ENCODE results near the gene COX4I1. TPM values are rescaled to one million over a fixed set of nuclear protein-coding genes. Genes with fewer than 3 reads are reported as not detected.

The COX4I1 gene
- total RNA-seq, 1 experiment from 2014 or later, result 373 TPM

DNA sequence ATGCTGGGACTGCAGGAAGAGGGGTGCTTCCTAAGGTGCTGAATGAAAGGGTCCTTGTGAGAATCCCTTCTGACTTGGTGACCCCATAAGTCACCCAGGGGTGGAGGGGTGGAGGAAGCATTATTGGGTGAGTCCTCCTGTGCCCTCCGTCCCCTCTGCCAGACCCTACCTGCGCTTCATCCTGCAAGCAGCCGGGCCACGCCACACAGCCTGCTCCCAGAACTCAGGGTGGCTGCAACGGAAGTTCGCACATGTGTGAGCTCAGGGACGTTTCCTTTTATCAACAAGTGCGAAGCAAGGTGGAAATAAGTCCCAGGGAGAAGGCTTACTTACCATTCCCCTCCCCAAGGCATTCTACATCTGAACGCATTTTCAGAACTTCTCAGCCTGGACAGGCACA lies 40.9 kb downstream of the COX4I1 start:
- DNase-seq (ENCODE audit: low read depth), result no peak

DNA sequence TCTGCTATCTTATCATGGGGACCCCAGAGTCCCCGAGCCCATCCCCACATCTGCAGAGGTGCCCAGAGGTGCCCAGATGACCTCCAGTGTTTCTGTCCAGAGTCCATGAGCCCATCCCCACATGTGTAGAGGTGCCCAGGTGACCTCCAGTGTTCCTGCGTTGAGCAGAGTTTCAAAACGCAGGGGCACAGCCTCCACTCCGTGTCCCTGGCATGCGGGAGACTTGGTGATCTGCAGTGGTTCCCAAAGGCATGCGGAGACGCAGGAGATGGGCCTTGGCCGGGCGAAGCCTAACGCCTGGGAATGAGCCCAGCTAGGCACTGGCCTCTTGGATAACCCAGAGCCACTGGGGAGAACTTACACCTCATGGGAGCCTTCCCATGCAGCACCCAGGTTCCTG lies 41.3 kb downstream of the COX4I1 start:
- DNase-seq (ENCODE audit: low read depth), result no peak

DNA sequence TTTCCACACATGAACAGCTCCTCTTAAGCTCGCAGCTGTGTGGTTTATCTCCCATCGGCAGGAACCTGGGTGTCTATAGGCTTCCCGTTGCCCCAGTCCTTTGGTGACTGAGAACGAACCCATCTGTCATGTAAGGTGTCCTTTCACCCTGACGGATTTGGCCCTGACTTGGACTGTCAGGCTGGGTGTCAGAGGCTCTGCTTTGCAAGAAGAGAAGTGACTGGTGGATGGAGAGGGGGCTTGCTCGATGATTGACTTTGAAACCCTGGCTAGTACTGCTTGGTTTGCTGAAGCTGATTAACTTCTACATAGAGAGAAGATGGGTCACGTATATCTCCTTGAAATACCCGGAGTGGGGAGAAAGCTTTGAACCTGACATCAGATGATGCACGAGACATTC lies 42.9 kb downstream of the COX4I1 start:
- no peak for DNase-seq (ENCODE audit: low read depth)

DNA sequence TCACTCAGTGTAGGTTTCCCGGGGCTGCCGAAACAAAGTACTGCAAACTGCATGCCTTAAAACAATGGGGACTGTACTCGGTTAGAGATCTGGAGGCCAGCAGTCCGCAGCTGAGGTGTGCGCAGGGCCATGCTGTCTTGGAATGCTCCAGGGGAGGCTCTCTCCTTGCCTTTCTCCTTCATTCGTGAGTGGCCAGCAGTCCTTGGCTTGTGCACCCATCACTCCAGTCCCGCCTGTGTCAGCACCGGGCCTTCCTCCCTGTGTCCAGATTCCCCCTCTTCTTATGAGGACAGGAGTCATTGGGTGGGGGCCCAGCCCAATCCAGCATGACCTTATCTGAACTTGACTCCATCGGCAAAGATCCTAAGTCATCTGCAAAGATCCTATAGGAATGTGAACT lies 43.4 kb downstream of the COX4I1 start:
- DNase-seq (ENCODE audit: low read depth), result no peak

DNA sequence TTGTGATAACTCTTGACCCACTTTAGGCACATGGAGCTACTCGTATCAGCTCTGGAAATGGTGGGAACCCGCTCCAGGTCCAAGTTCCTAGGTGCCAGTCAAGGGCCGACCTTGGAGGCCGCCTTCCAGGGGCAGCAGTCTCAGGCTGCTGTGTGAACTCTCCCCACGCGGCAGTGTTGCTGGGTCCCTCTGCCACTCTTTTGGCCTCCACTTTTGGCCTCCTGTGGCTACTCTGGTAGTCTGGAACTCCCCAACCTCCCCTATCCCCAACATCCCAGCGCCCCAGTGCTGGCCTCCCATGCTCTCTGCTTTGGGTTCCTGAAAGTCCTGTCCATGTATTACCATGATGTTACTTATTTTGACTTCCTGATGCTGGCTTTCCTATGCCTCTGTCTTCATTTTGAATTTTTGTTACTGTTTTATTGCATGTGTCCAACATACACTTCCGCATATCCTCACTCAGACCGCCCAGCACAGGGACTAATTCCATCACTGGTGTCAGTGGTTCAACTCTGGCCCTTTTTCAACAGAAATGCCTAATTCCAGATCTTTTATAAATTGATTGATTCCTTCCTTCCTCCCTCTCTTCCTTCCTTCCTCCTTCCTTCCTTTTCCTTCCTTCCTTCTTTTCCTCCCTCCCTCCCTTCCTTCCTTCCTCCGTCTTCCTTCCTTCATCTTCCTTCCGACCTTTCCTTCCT lies 44.1 kb downstream of the COX4I1 start:
- no peak for DNase-seq (ENCODE audit: low read depth)

DNA sequence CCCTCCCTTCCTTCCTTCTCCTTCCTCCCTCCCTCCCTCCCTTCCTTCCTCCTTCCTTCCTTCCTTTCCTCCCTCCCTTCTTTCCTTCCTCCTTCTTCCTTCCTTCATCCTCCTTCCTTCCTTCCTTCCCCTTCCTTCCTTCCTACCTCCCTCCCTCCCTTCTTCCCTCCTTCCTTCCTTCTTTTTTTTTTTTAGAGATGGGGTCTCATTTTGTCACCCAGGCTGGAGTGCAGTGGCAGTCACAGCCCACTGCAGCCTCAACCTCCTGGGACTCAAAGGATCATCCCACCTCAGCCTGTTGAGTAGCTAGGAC lies 44.6 kb downstream of the COX4I1 start:
- no peak for DNase-seq (ENCODE audit: low read depth)

DNA sequence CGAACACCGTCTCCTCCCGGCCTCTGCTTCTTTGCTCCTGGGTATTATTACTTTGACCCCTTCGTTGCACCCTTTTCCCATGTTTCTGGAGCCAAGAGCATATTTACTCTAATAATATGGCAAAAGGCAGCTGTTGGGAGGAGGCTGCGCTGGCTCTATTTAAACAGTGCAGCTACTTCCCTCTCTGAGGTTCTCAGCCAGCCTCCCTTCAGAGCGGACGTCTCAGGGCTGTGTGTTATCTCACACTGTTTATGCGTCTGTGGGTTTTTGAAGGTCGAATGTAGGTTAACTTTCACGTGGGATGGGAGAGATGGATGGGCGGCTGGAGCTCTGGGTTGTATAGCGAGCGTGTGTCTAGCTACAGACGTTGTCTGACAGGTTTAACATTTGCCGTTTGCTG lies 45.3 kb downstream of the COX4I1 start:
- DNase-seq (ENCODE audit: low read depth), result no peak

DNA sequence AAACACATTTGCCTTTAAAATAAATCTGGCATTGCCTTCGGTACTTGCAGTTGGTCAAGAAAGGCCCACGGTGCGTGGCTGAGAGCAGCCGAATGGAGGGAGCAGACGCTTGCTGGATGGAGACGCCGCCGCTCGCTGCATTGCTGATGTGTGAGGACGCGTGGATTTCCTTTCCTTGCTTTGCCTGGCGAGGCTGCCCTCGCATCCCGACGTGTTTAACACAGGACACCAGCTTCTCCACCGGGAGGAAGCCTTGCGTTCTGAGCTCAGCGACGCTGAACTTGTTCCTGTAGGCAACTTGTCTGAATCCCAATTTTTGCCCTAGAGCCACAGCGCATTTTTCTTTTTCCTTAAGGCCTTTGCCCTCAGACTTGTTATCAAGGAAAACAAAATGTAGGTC lies 45.8 kb downstream of the COX4I1 start:
- no peak for DNase-seq (ENCODE audit: low read depth)

DNA sequence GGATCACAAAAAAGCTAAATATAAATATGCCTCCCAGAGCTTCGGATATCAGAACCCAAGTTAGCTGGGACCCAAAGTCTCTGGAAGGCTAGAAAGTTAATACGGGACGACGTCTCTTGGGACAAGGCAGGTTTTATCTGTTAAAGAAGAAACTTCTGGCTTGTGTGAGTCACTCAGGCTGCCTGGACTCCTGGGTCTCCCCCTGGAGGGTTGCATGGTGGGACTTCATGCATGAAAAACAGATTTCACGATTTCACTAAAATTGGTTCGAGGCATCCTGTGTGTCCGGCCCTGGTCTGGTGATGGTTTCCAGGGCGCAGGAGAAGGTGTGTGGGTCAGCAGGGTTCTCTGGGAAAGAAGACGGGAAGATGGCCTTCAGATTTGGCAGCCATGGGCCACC lies 47.0 kb downstream of the COX4I1 start:
- DNase-seq (ENCODE audit: low read depth), result no peak

DNA sequence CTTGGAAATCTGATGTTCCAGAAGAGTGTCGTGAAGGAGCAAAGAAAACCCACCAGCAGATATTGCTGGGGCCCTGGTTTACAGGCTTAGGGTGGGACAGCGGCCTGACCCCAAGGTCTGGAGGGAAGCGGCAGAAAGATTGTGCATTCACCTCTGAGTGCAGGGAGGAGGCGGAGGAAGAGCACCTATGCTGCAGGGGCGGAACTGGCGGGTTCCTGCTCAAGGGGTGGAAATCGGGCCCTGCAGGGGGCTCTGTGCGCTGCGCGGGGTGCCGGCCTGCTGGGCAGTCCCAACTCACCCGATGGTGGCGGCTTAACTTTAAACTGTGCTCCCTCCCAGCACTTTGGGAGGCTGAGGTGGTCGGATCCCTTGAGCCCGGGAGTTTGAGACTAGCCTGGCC lies 47.5 kb downstream of the COX4I1 start:
- DNase-seq (ENCODE audit: low read depth), result no peak

DNA sequence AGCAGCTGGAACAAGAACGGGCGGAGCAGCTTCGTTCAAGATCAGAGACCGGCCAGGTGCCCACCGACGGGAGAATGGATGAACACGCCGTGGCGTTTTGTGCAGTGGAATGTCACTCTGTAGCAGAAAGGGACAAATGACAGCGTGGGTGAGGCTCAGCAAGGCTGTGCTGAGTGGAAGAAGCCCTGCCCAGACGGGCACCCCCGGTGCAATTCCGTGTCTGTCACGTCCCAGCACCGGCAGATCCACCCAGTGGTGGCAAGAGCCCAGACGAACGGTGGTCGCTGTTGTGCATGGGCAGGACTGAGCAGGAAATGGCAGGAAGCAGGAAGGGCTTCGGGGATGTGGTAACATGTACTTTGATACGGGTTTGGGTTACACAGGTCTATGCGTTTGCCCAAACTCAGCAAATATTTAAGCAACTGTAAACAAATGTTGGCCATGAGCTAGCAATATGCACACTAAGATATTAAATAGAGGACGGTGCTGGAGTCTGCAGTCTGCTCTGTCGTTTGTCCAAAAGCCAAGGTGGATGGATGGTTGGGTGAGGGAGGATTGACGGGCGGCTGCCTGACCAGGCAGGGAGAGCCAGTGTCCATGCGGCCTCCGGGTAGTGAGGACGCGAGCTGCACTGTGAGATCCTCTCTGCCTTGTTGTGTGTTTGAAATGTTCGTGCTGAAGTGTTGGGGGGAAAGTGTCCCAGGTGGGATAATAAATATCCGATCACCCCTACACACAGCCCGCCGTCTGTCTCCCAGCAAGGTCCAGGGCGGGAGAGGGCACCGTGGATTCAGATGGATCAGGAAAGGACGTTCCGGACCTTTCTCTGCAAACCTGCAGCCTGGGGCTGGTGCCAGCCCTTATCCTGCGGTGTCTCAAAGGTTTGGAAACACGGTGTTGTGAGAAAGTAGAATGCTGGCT lies 48.4 kb downstream of the COX4I1 start:
- DNase-seq (ENCODE audit: low read depth), result no peak

DNA sequence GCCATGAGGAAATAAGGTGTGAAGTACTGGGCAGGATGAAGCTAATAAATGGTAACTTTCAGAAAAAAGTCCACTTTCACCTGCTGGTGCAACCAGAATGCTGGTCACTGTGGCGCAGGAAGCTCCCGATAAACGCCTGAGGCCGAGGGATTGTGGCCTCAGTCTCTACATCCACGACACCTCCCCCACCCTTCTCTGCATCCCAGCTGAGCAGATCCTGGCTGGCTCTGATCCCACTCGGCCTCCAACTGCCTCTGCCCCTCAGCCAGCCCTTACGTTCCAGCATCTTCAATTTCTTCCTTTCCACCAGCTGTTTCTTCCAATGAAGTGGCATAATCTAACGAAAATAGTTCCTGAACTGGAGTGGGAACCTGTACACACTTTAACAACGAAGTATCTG lies 49.5 kb downstream of the COX4I1 start:
- DNase-seq (ENCODE audit: low read depth), result no peak

DNA sequence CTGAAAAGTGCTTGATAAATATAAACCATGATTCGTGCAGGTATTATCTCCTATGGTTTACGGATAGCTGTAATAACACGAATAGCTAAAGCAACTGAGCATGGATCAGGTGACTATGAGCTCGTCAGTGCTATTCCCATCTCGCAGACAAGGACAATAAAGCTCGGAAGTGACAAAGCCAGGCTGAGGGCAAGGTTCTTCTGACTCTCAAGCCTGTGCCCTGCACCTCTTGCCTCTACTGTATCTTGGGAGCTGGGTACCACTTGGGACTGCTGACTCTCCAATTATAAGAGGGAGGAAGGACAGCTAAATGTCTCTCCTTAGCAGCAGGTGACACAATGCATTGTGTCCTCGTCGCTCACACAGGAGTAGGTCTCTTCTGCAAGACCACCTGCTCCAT lies 49.9 kb downstream of the COX4I1 start:
- no peak for DNase-seq (ENCODE audit: low read depth)

DNA sequence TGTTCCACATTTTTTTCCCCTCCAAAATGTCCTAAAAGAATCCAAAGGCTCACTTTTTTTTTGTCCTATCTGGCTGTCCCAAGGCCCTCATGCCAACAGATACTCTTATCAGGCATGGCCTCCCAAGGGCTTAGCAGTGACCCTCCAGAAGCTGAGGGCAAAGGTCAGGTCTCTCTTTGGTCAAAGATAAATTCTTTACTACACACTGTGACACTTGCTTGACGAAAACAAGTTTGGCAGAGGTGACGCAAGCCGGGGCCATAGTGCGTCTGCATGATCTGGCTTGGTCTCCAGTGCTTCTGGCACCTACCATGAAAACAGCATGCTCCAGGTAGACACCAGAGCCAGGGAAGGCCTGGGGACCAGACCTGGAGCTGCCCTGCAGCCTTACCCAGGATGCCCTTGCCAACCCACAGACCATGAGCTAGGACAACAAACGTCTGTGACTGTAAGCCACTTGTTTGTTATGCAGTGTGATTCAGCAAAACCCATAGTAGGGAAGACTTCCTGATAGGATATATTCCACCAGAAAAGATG lies 50.9 kb downstream of the COX4I1 start:
- no peak for DNase-seq (ENCODE audit: low read depth)

DNA sequence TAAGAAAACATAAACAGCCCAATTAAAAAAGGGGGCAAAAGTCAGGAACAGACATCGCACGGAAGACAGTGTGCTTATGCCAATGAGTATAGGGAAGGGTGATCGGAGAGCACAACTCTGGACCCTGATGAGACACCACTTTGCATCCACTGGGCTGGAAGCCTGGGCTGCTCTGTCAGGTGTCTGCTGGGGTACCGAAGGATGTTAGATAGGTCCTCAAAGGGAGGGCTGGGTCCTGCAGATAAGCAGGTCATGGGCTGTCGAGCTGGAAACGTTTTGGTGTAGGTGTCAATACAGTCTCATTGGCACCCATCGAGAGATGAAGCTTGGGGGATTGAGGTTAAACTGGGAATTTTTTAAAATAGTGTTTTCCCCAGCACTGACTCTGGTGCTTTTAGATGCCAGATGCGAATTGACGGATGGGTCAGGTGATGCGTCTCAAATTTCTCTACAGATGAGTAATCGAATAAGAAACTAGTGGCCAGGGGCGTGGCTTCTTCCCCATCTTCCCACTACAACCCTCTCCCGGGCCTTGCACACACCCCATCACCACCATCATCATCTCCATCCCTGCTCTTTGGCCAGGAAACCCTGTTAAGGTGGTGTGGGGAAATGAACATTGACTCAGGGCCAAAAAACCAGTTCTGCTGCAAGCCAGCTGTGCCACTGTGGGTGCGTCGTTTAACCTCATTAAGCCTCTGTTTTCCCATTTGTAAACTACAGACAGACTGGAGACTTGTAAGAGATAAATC lies 51.7 kb downstream of the COX4I1 start:
- peak; percentile 17 for DNase-seq (ENCODE audit: low read depth)

DNA sequence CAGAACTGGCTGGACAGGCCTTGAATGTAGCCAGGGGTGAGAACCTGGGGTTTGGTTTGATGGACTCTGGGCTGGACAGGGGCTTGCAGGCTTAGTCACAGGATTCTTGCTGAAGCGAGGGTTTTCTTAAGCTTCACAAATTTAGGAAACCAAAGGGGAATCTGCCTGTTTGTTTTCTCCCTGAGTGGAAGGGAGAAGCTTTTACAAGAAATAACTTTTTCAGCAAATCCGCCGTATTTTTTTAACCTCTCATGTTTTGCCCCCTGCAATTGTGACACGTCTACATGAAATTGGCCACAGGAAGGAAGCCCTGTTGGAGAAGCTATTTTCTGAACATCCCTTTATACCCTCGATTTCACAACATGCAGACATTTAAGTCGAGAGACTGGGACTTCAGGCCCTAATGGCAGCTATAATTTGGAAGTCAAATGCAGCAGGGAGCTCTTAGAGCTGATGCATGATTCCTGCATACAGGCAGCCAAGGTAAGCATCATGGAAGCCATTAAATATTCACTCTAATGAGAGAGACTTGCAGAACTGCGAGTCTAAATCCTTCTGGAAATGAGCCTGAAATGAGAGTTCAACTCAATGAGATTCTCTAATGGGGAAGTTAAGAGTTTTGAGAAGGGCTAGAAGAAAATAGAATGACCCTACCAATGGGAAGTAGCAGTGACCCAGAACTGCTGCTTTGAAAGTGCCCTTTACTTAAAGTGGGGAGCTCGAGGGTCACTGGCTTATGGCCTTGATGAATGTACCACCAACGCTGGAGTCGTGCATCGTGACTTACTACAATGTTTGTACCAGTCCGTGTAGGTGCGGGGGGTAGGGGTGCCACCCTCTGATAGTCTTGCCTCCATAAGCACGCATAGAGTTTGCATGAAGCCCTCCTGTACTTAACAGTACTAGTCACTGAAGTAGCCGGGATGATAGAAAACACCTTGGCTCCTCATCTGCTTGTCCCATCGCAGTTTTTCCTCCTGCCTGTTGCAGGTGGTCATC lies 54.4 kb downstream of the COX4I1 start:
- DNase-seq (ENCODE audit: low read depth), result no peak

DNA sequence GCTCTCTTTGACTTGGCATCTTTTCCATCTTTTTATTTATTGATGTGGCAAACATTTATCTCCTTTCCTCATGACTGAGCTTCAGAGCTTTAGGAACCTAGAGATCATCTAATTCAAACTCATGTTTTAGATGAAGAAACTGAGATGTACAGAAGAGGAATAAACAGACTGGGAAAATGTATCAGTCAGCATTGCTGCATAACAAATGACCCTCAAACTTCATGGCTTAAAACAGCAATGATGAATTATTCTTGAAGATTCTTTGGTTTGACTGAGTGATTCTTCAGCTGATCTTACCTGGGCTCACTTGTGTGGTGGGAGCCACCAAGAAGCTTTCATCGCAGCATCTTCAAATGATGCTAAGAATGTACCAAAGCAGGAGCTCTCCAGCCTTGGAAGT lies 55.4 kb downstream of the COX4I1 start:
- no peak for DNase-seq (ENCODE audit: low read depth)

DNA sequence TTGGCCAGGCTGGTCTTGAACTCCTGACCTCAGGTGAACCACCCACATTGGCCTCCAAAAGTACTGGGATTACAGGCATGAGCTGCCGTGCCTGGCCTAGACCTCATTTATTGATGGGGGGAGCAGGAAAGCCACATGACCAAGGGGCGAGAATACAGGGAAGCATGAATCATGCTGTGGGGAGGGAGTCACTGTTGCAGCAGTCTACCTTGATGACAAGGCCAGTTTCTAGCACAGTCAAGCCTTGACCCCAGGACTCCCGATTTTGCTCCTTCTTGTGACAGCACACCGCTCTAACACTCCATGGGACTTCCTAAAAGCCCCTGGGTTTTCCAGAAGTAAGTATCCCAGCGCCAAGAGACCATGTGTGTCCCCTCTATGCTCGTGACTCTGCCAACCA lies 56.6 kb downstream of the COX4I1 start:
- DNase-seq (ENCODE audit: low read depth), result no peak

DNA sequence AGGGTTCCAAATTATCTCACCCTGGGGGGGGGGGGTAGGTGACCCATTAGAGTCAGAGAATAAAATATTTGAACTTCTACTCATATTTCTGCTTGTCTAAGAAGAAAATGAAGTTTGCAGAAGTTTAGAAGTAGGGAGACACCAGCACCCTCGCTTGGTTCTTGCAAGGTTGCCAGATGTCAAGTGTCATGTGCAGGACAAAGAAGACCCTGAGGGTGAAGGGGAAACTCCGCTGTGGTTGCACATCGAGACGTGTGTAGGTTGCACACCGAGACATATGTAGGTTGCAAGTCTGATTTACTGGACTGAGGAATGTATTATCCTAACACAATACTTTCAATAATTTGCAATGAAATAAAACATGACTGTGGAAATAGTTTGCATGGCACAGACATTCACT lies 57.1 kb downstream of the COX4I1 start:
- no peak for DNase-seq (ENCODE audit: low read depth)
